GM18909 (cell line): ENCODE results near the gene CLEC4M.
"Not testable (repeated sequence)": the region's sequence is repeated elsewhere in the genome, so short reads cannot be mapped to it uniquely, and the experiment has no call there.

Source experiments
- ATAC-seq: cut with Tn5 transposase; IDR thresholded peaks from one replicate; pipeline ENCODE4 v1.9.1; 2021; ENCODE audit warnings: mild to moderate bottlenecking; ENCODE audit not compliant: unreplicated experiment, poor library complexity

Gene CLEC4M

DNA sequence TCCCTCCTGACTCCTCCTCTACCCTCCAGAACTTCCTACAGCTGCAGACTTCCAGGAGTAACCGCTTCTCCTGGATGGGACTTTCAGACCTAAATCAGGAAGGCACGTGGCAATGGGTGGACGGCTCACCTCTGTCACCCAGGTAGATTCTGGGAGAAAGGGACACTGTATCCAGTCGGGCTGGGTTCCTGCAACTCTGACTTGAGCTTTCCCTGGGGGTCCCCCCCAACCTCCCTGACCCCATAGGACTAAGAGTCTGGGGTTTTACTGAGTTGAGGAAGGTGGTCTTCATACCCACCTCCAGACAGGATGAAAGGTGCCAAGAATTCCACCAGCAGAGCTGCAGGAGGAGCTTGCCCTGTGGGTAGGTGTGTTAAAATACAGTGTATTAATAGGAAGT lies 4.4 kb downstream of the CLEC4M start:
- no peak for ATAC-seq

DNA sequence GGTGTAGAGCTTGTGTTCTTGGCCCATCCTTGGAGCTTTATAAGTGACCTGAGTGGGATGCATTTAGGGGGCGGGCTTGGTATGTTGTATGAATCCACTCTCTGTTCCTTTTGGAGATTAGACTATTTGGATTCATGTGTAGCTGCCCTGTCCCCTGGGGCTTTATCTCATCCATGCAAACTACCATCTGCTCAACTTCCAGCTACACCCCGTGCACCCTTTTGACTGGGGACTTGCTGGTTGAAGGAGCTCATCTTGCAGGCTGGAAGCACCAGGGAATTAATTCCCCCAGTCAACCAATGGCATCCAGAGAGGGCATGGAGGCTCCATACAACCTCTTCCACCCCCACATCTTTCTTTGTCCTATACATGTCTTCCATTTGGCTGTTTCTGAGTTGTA lies 6.1 kb downstream of the CLEC4M start:
- ATAC-seq: no peak

DNA sequence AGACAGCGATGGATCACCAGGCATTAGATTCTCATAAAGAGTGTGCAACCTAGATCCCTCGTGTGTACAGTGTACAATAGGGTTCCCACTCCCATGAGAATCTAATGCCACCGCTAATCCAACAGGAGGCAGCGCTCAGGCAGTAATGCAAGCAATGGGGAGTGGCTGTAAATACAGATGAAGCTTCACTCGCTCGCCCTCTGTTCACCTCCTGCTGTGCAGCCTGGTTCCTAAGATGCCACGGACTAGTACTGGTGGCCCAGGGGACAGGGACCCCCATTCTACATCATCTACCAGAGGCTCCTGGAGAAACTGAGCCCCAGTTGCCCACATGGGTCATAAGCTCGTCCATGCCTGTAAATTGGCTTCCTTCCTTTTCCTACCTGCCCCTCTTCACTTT lies 8.0 kb downstream of the CLEC4M start:
- no peak for ATAC-seq

DNA sequence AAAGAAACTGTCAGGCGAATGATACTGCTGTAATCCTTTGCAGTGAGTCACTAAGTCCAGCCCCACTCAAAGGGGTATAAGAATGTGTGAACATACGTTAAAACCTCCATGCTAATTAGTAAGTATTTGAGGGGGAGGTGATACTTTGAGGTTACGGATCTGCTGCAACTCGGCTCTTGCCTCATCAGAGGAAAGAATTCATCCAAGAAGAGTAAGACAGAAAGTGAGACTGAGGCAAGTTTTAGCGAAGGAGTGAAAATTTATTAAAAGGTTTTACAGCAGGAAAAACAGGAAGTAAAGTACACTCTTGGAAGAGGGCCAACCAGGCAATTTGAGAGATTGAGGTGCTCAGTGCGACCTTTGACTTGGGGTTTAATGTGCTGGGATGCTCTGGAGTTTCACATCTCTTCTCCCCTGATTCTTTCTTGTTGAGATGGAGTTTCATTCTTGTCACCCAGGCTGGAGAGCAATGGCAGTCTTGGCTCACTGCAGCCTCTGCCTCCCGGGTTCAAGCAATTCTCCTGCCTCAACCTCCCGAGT lies 9.8 kb downstream of the CLEC4M start:
- ATAC-seq: no peak

- no peak for ATAC-seq
Observed at GRCh38 chr19:7773841-7774240, 10.8 kb downstream of the CLEC4M start.

DNA sequence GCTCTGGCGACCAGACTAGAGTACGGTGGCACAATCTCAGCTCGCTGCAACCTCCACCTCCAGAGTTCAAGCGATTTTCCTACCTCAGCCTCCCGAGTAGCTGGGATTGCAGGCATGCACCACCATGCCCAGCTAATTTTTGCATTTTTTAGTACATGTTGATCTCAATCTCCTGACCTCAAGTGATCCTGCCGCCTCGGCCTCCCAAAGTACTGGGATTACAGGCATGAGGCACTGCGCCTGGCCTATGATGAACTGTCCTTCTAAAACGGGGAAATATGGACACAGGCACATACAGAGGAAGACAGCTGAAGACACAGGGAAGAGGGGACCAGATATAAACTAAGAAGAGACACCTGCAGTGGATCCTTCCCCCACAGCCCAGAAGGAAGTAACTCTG lies 12.7 kb downstream of the CLEC4M start:
- ATAC-seq: no peak

DNA sequence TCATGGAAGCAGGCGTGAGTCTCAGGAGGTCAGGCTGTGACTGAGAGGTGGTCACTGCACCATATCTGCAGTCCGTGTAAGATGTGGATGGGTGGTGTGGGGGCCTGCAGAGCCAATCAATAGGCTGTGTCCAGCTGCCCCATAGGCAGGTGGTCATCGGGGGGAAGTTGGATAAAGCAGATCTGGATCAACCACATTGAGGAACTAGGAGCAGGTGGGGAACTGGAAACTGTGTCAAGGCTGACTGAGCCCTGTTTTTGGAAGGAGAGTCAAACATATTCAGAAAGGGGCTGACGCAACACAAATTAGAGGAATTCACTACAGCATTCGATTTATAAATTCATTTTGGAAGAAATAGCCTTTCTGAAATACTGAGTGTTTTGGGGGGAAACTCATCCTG lies 15.0 kb downstream of the CLEC4M start:
- ATAC-seq: no peak

- ATAC-seq: no peak
Observed at GRCh38 chr19:7779631-7780486, 16.8 kb downstream of the CLEC4M start.

DNA sequence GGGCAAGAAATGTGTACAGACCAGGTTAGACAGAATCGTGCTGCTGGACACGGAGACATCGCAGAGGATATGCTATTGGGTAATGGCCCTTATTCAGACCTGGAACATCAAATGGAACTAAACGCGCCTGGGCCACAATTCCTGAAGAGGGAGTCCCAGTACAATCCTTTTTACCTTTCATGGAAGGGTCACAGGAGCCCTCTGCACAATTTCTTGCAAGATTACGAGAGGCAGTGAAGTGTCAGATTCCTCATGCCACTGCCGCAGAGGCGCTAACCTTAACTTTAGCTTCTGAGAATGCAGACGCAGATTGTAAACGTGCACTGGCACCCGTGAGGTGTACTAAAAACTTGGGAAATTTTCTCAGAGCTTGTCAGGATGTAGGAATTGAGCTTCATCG lies 18.1 kb downstream of the CLEC4M start:
- ATAC-seq: no peak

DNA sequence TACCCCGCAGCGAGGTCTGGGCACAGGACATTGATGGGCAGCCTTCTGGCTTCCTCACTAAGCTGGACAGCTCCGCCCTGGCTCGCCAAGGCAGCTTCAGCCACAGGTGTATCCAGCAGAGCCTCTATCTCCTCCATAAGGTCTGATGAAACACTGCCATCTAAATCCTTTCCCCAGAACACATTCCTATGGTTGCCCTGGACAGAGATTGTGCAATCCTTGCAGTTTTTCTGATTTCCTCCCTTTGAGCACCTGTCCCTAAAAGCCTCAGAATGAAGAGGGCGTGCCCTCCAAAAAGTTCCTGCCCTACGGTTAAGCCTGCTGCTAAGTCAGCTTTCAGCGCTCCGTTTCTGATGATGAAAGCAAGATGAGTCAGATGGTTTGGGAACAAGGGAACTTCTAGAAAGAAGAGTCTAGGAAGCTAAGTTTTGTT lies 21.0 kb downstream of the CLEC4M start:
- no peak for ATAC-seq

GRCh38 chr19:7784856-7785255 lies 21.8 kb downstream of the CLEC4M start:
- no peak for ATAC-seq

GRCh38 chr19:7787141-7787540 lies 24.1 kb downstream of the CLEC4M start:
- ATAC-seq: no peak

GRCh38 chr19:7787602-7788177 lies 24.6 kb downstream of the CLEC4M start:
- no peak for ATAC-seq

DNA sequence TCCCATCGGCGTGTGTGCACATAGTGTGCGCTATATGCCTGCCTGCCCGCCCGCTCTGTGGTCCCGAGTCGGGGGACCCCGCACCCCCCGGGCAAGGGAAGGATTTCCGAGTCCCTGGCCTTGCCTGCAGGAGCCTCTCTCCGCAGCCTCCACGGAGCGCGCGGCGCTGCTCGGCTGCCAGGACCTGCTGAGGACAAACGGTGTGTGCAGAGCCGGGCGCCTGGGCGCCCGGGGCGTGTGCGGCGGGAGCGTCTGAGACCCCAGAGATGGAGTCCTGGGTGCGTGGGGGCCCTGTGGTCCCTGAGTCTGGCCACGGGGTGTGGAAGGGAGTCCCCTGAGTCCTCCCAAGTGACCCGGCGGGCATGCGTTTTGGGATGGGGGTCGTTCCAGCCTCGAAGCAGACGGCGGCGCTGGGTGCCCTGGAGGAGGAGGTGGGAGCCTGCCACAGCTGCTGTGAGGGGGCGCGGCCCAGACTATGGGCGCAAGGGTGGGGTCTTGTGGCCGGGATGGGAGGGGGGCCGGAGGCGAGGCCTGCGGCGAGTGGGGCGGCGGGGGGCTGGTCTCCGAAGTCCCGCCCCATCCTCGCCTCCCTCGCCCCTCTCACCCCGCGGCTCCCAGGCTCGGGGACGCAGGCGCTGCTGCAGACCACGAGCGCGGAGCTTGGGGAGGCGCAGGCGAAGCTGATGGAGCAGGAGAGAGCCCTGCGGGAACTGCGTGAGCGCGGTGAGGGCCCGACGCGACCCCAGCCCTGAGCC lies 25.3 kb downstream of the CLEC4M start:
- no peak for ATAC-seq

GRCh38 chr19:7788933-7789323 lies 25.9 kb downstream of the CLEC4M start:
- ATAC-seq: no peak

GRCh38 chr19:7789447-7789846 lies 26.4 kb downstream of the CLEC4M start:
- ATAC-seq: no peak

DNA sequence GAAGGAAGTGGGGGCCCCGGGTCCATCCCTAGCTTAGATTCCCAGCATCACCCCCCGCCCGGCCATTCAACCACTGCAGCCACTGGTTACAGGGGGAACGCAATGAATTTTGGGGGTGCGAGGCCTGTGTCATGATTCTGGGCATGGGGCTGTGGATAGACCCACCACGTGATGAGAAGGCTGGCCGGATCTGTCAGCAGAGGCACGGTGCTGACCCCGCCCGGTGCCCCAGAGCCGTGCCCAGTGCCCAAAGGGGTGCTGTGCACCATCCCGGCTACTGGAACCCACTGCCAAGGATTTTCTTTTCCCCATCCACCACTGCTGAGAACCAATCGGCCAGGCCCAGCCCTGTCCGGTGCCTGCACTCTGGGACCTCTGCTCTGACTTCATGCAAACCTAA lies 27.4 kb downstream of the CLEC4M start:
- ATAC-seq: no peak

GRCh38 chr19:7792281-7792680 lies 29.2 kb downstream of the CLEC4M start:
- no peak for ATAC-seq

DNA sequence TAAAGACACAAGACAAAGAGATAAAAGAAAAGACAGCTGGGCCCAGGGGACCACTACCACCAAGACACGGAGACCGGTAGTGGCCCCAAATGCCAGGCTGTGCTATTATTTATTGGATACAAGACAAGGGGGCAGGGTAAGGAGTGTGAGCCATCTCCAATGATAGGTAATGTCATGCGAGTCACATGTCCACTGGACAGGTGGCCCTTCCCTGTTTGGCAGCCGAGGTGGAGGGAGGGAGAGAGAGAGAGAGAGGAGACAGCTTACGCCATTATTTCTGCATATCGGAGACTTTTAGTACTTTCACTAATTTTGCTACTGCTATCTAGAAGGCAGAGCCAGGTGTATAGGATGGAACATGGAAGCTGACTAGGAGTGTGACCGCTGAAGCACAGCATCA lies 29.7 kb downstream of the CLEC4M start:
- not testable (repeated sequence) for ATAC-seq

GRCh38 chr19:7793493-7793892 lies 30.4 kb downstream of the CLEC4M start:
- no peak for ATAC-seq

DNA sequence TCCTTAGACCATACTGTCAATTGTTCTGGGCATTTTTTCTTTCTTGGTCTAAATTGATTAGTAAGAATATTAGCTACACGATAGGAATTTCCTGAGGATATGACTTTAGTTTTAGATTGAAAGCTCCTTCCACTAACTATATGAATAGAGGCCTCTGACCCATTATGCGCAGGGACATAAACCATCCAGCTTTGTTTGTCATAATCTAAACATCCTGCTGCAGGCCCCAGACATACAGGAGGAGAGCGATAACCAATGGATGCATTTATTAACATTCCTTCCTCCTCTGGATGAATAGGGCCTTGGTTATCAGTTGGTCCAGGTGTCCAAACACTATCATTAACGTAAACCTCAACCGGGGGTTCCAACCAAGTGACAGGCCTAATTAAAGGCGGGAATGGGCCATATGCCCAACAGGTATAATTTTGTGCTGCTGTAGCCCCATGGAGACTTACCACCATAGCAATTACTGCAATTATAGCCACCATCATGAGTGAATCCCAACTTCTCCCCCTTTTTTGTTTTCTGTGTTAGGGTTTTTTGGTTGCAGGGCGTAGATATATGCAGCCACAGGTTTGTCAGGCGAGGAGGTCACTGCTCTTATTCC lies 32.6 kb downstream of the CLEC4M start:
- ATAC-seq: no peak
